ENCODE measurements around the gene KRT1. TPM values are rescaled to one million over a fixed set of nuclear protein-coding genes. Genes with fewer than 3 reads are reported as not detected.

KRT1 gene
- not detected in 2 replicates for total RNA-seq

GRCh38 chr12:52680363-52680762 lies at the start of gene KRT1:
Gene KRT1 (minus strand): TSS chr12:52680407. CDS start chr12:52680348, 59 bp downstream.

GRCh38 chr12:52703424-52703823 lies 23.2 kb upstream of the KRT1 start, which contains the start of gene KRT77:
Gene KRT77 (minus strand): TSS chr12:52703524. CDS start chr12:52703434, 90 bp downstream.

DNA sequence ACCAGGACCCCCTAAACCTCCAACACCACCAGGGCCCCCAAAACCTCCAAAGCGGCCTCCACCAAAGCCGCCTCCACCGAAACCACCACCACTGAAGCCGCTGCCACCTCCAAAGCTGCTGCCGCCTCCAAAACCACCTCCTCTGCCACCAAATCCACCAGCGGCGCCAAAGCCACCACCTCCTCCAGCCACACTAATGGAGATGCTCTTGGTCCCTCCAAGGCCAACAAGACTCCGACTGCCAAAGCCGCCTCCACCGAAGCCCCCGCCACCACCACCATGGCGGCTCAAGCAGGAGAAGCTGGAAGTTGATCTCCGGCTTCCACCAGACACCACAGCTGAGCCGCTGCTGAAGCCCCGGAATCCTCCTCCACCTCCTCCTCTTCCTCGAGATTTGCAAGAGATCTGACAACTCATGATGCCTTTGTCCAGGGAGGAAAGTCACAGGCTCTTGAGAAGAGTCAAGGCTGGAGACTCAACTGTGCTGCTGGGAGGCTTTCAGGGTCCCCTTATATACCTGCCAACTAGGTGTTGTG lies 28.4 kb downstream of the KRT1 start, which contains the start of gene KRT2:
Gene KRT2, minus strand, starts transcription at position 486 of the 536 bp plus-strand sequence. Its CDS starts 69 bp downstream, at position 417.

Other genes starting within 250 kb of the KRT1 start
- gene KRT75, start 246.0 kb downstream of the KRT1 start, total RNA-seq, result 0.91 and 1.4 TPM in 2 replicates
- gene KRT6B, start 228.3 kb downstream of the KRT1 start, total RNA-seq, result not detected in 2 replicates
- not detected in 2 replicates for gene KRT6C, start 206.6 kb downstream of the KRT1 start, total RNA-seq
- not detected in 2 replicates for gene KRT6A, start 187.2 kb downstream of the KRT1 start, total RNA-seq
- not detected in 2 replicates for gene KRT5, start 160.0 kb downstream of the KRT1 start, total RNA-seq
- not detected in 2 replicates for gene KRT71, start 127.3 kb downstream of the KRT1 start, total RNA-seq
- gene KRT74, start 106.6 kb downstream of the KRT1 start, total RNA-seq, result not detected in 2 replicates
- gene KRT72, start 78.9 kb downstream of the KRT1 start, total RNA-seq, result not detected in 2 replicates
- not detected in 2 replicates for gene KRT73, start 61.8 kb downstream of the KRT1 start, total RNA-seq
- not detected in 2 replicates for gene KRT2, start 28.2 kb downstream of the KRT1 start, total RNA-seq
- not detected in 2 replicates for gene KRT77, start 23.1 kb upstream of the KRT1 start, total RNA-seq
- not detected in 2 replicates for gene KRT76, start 96.9 kb upstream of the KRT1 start, total RNA-seq
- not detected in 2 replicates for gene KRT3, start 115.7 kb upstream of the KRT1 start, total RNA-seq
- 0.39 and 0.43 TPM in 2 replicates for gene KRT4, start 133.7 kb upstream of the KRT1 start, total RNA-seq
- gene KRT79, start 153.9 kb upstream of the KRT1 start, total RNA-seq, result not detected in 2 replicates
- not detected in 2 replicates for gene KRT78, start 168.6 kb upstream of the KRT1 start, total RNA-seq
- gene KRT8, start 224.7 kb upstream of the KRT1 start, total RNA-seq, result 7.6 and 11.7 TPM in 2 replicates